IPS-20b (cell line): Measurements from ENCODE around the gene DUSP12.

Experiments
- H3K27ac ChIP-seq: one replicate; pipeline ENCODE4 v1.5.1; 2013; ENCODE audit warnings: low read length
- H3K27me3 ChIP-seq: 2 replicates; pipeline ENCODE4 v1.6.1; 2013; ENCODE audit warnings: mild to moderate bottlenecking, low read length, inconsistent platforms; ENCODE audit not compliant: insufficient read depth
- H3K36me3 ChIP-seq: 2 replicates; pipeline ENCODE4 v1.6.1; 2013; ENCODE audit warnings: low read depth, mild to moderate bottlenecking, inconsistent platforms, low read length, moderate library complexity; ENCODE audit not compliant: insufficient read depth
- H3K4me1 ChIP-seq: 2 replicates; pipeline ENCODE4 v1.6.1; 2013; ENCODE audit warnings: mild to moderate bottlenecking, control low read depth, inconsistent platforms, low read length, moderate library complexity; ENCODE audit not compliant: insufficient read depth
- H3K4me3 ChIP-seq: 2 replicates; pipeline ENCODE4 v1.5.1; 2013; ENCODE audit warnings: mild to moderate bottlenecking, low read length, inconsistent platforms
- H3K9ac ChIP-seq: 2 replicates; pipeline ENCODE4 v1.6.1; 2013; ENCODE audit warnings: low read depth, mild to moderate bottlenecking, inconsistent platforms, low read length, moderate library complexity
- H3K9me3 ChIP-seq: 2 replicates; pipeline ENCODE4 v1.6.1; 2013; ENCODE audit warnings: mild to moderate bottlenecking, low read depth, low read length, inconsistent platforms; ENCODE audit not compliant: insufficient read depth

DUSP12 gene

GRCh38 chr1:161803181-161803580 lies 53.6 kb downstream of the DUSP12 start:
- H3K36me3 ChIP-seq, result no peaks in the 10 kb centered on the region
- H3K4me1 ChIP-seq, result no peaks in the 10 kb centered on the region
- no peak overlapping the region for H3K9ac ChIP-seq
- no peak overlapping the region for H3K4me3 ChIP-seq
- H3K27me3 ChIP-seq, result no peaks in the 10 kb centered on the region
- no peaks in the 10 kb centered on the region for H3K9me3 ChIP-seq
- H3K27ac ChIP-seq, result no peak overlapping the region

- H3K4me3 ChIP-seq, result no peak overlapping the region
Observed at GRCh38 chr1:161805399-161806197, 56.0 kb downstream of the DUSP12 start.

More at GRCh38 chr1:161805399-161806197, 56.0 kb downstream of the DUSP12 start:
- peaks cover 7% of the 10 kb centered on the region for H3K9me3 ChIP-seq
- no peaks in the 10 kb centered on the region for H3K27me3 ChIP-seq
- H3K9ac ChIP-seq, result no peak overlapping the region
- no peak overlapping the region for H3K27ac ChIP-seq
- no peaks in the 10 kb centered on the region for H3K4me1 ChIP-seq
- peaks cover 5% of the 10 kb centered on the region; the same call in 1 of the 2 replicates for H3K36me3 ChIP-seq
